Esophagus mucosa (tissue), 1 donor: ENCODE measurements around the gene POMC. TPM values are rescaled to one million over a fixed set of nuclear protein-coding genes. Genes with fewer than 3 reads are reported as not detected.
A peak's percentile ranks its signal among the peaks of the same experiment; 100 is the strongest.
"Not testable (repeated sequence)": the region's sequence is repeated elsewhere in the genome, so short reads cannot be mapped to it uniquely, and the experiment has no call there.

ENCODE experiments used
- ATAC-seq: fragments of 200-7000 bp; cut with Tn5 transposase; one replicate; pipeline ENCODE4 v1.9.1; 2020
- total RNA-seq: library from RNA; stranded (reverse); gene quantifications from one replicate; pipeline ENCODE4 v1.2.4, GENCODE V29; 2023
- donor health status: DM: yes; HTN: yes; CAD: no.

POMC gene
- total RNA-seq, 1 donor from 2014 or later = 0.44 TPM

- peak; percentile 66 for ATAC-seq
These were observed 36.6 kb downstream of the POMC start for GRCh38 chr2:25131567-25132298.

GRCh38 chr2:25131253-25131566 is 37.2 kb downstream of the POMC start:
- no peak for ATAC-seq

GRCh38 chr2:25129901-25130520 is 38.4 kb downstream of the POMC start:
- no peak for ATAC-seq

GRCh38 chr2:25127646-25128045 is 40.7 kb downstream of the POMC start:
- ATAC-seq = no peak

- ATAC-seq = not testable (repeated sequence)
These were observed 41.3 kb downstream of the POMC start for GRCh38 chr2:25127071-25127470.

- no peak for ATAC-seq
These were observed 42.4 kb downstream of the POMC start for GRCh38 chr2:25125976-25126375.

- peak; percentile 65 for ATAC-seq
These were observed 43.2 kb downstream of the POMC start for GRCh38 chr2:25125189-25125588.

GRCh38 chr2:25123682-25124081 is 44.7 kb downstream of the POMC start:
- ATAC-seq = peak; percentile 41

GRCh38 chr2:25122367-25122766 is 46.0 kb downstream of the POMC start:
- ATAC-seq = no peak

GRCh38 chr2:25119263-25119662 is 49.1 kb downstream of the POMC start:
- no peak for ATAC-seq

- no peak for ATAC-seq
These were observed 51.4 kb downstream of the POMC start for GRCh38 chr2:25116956-25117355.

- ATAC-seq = no peak
These were observed 52.5 kb downstream of the POMC start for GRCh38 chr2:25115902-25116301.

- ATAC-seq = no peak
These were observed 53.0 kb downstream of the POMC start for GRCh38 chr2:25115249-25115883.

GRCh38 chr2:25112113-25112512 is 56.3 kb downstream of the POMC start:
- ATAC-seq = no peak

Other genes starting within 250 kb of the POMC start
- 20.1 TPM for gene ADCY3, start 248.3 kb downstream of the POMC start, total RNA-seq
- gene DNAJC27, start 196.6 kb downstream of the POMC start, total RNA-seq = 2.2 TPM
- 0.48 TPM for gene EFR3B, start 126.5 kb downstream of the POMC start, total RNA-seq
- 9.5 TPM for gene DNMT3A, start 173.3 kb upstream of the POMC start, total RNA-seq